Adipose tissue (tissue), 3 donors: Measurements from ENCODE around the gene CXCR3. TPM values are rescaled to one million over a fixed set of nuclear protein-coding genes. Genes with fewer than 3 reads are reported as not detected.

Source experiments
- H3K27ac ChIP-seq: one replicate; pipeline ENCODE4 v1.5.1; 2013; ENCODE audit warnings: low read depth, low read length
- WGBS, 3 donors: extraction: QIAGEN DNeasy Blood & Tissue Kit; methylation state at CpG; one replicate each; pipeline ENCODE4 v1.1.7; 2013; 5-methylcytosine and 5-hydroxymethylcytosine counted together
- polyA plus RNA-seq, 3 donors: library from polyadenylated mRNA; stranded (reverse); fragments of 200-250 nt; gene quantifications; one replicate each; pipeline ENCODE4 v1.2.3, GENCODE V29; 2013
- donor health status: healthy with polysubstance abuse.
- donor health status: Bipolar disorder and iron deficiency.
- donor health status: healthy.

The CXCR3 gene
- polyA plus RNA-seq, 3 donors, result 0.12 to 0.36 (median 0.22) TPM

DNA sequence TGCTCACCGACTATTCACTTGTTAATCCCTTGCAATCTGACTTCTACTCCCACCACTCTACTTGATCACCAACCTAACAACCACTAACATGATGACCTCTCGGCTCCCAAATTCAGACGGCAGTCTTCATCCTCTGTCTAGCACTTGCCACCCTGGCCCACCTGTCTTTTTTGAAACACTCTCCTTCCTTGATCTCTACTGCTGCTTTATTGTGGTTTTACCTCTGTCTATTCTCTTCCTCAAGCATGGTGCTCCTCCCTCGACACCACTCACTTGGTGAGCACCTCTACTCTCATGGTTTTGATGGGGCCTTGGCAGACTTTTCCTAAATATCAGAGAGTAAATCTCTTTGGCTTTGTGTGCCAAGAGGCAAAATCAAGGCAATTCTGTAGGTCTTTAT lies 21.7 kb upstream of the CXCR3 start:
- 88 to 96% (median 93%) methylated on average over 4 of the region's 4 CpGs for WGBS, 3 donors
- no peak overlapping the region for H3K27ac ChIP-seq

DNA sequence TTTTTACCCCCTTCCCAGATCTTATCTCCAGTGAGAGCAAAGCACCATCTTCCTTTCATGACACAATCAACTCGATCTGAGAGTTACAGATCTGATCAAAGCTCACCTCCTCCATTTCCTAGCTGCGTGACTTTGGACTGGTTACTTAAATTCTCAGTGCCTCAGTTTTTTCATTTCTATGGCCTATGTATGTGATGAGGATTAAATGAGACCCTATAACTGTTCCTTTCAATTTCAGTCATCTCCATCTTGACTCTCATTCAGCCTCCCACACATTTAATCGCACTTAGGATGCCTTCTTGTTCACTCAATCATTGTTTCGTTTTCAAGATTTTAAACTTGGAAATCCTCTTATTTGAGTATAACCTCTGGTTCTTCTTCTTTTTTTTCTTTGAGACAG lies 20.1 kb upstream of the CXCR3 start:
- no peak overlapping the region for H3K27ac ChIP-seq
- 72 to 86% (median 78%) methylated on average over 4 of the region's 4 CpGs for WGBS, 3 donors

DNA sequence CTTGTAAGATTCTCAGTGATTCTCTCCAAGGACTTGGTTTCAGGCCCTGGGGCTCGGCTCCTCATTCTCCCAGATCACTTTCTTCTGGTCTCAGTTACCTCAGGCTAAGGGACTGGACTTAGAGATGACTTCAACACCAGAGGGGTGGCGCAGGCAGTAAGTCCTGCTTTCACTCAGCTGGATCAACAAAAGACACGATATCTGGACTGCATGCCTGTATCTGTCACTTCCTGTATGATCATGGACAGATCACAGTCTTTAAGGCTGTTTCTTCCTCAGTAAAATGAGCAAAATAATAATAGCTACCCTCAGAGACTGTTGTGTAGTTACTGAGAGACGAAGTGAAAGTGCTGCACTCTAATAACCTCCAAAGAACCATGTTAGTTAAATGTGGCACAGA lies 19.5 kb upstream of the CXCR3 start:
- whole genome bisulfite sequencing, 3 donors, result 46 to 80% (median 50%) methylated on average over 4 of the region's 4 CpGs
- no peak overlapping the region for H3K27ac ChIP-seq

DNA sequence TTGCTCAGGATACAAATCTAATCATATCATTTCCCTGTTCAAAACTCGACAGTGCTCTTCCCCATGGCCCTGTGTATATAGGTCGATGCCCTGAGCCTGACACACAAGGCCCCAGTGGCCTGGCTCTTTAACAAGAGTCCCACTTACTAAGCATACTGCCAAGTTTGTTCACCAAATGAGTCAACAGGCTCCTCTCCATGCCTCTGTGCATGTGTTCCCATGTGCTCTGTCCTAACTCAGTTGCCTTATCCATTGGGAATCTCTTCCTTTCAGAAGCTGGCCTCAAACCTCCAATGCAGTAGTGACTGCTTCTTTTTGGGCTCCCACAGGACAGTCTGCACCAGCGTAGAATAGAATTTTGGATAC lies 18.9 kb upstream of the CXCR3 start:
- 73 to 84% (median 83%) methylated on average over 3 of the region's 3 CpGs for WGBS, 3 donors
- no peak overlapping the region for H3K27ac ChIP-seq

DNA sequence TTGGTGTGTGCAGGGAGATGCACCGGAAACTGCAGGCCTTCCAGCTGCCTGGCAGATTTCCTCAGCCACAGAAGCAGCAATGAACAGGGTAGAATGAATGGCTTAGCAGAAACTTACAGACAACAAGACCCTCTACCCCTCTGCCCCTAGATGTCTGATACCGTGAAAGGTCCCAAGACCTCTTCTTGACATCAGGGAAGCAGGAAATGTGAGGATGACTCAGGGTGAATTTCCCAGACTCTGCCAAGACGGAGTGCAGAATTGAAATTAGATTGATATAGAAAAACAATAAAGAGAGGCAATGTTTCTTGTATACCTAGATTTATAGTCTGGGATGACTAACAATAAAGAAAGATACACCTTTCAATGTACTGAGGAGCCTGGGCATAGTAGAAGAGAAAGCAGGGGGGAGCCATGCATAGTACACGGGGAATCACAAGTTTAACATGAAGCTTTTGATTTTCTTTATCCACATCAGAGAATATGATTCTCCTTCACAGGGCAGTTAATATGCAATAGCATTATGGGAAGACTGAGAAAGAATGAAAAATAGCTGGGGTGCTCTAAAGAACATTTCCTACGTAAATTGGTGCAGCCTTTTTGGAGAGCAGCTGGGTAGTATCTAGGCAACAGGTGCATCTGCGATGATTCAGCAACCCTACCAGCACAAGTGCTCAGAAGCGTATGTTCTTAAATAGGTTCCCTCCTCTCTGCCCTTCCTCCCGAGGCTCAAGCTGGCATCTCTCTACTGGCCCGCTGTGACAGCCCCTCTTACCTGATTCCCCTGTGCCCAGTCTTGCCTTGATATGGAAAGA lies 18.3 kb upstream of the CXCR3 start:
- no peak overlapping the region for H3K27ac ChIP-seq
- WGBS, 3 donors, result 64 to 90% (median 72%) methylated on average over 8 to 9 of the region's 9 CpGs

DNA sequence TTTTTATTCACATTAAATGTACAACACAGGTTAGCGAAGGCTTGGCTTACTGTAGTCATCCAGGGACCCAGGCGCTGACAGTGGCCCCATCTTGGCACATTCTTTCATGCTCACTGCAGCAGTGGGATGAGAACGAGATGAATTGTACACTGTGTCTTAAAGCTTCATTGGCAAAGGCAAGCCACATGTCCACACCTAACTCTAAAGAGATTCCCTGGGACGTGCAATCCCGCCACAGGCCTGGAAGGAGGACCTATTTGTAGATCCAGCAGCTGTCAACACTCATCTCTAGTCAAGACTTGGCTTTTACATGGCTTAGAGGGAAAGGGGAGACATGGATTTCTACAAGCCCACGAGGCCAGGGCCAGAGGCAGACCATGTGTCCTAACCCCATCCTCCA lies 16.1 kb upstream of the CXCR3 start:
- 77 to 93% (median 90%) methylated on average over 6 of the region's 6 CpGs for WGBS, 3 donors

DNA sequence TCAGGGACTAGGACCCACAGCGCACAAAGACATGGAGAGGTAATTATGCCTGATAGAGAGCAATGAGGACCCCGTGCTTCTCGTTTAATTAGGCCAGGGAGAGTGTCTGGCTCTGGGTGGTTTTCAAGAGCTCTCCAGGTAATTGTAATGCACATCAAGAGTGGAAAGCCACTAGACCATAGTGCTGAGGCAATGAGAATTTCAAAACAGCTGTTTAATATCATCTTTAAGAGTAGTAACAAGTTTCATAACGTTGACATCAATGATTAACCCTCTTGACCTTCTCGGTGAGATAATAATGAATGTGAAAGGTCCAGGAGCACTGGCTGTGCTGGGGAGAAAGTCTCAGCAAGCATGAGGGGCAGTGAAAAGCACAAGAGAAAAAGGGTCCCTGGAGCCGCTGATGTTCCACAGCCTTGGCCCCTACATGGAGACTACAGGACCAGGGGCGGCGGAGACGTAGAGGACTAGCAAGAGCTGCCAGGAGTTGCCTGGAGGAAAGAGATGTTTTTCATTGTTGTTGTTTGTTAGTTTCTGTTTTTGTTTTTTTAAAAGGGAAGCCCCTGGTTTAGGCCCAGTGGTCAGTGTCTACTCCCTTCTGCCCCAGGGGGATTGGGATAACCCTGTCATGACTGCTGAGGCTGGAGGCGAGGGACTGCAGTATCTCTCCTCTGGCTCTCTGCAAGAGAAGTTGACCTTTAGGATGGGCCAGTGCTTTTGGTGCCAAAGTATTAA lies 14.8 kb upstream of the CXCR3 start:
- H3K27ac ChIP-seq, result no peak overlapping the region
- 75 to 85% (median 80%) methylated on average over 10 of the region's 10 CpGs for WGBS, 3 donors

More for the DNA sequence above, 16.1 kb upstream of the CXCR3 start:
- no peak overlapping the region for H3K27ac ChIP-seq

DNA sequence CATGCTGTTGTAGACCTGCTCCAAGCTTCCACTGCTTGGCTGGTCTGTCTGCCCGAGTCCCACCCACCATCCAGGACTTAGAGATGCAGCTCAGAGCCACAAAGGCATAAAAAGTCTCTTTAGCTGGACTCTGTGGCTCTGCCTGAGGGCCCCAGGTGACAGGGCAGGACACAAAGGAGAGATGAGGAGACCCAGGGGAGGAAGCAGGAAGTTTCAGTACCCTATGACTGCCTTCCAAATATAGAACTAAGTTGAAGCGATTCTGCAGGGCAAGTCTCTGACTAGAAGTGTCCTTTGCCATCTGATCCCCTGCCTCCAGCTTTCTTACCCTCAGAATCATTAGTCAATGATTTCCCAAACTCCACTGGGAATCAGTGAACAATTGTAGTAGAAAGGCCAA lies 11.2 kb upstream of the CXCR3 start:
- H3K27ac ChIP-seq, result no peak overlapping the region
- 69 to 76% (median 71%) methylated on average over 2 of the region's 2 CpGs for WGBS, 3 donors

DNA sequence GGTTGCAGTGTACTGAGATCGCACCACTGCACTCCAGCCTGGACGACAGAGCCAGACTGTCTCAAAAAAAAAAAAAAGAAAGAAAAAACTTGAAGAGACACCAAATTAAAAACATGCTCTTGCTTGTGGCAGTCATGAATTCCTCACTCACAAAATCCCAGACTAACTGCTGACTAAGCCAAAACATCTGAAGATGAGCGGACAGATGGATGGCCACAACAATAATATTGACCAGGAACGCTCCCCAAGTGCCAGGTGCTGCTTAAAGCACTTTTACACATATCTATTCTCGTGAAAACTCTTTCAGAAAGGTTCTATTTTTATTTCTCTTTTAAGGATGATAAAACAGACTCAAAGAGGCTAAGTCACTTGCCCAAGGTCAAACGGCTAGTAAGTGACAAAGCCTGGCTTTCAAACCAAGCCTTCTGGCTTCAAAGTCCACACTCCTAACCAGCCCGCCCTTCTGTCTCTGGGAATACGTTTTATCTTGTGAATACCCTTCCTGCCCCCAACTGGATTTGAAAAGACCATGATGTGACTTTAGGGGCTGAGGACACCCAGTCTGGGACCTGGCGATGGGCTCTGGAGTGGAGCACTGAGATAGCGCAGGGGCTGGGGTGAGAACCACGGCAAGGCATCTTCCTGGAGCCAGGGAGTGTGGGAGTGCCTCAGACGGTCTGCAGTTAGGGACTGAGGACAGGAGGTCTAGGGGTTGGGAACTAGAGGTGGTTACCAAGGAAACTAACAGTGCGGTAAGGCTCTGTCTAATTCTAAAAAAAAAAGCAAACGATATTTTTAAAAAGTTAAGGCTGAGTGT lies 9.5 kb upstream of the CXCR3 start:
- no peak overlapping the region for H3K27ac ChIP-seq
- WGBS, 3 donors, result 74 to 90% (median 82%) methylated on average over 14 of the region's 14 CpGs

DNA sequence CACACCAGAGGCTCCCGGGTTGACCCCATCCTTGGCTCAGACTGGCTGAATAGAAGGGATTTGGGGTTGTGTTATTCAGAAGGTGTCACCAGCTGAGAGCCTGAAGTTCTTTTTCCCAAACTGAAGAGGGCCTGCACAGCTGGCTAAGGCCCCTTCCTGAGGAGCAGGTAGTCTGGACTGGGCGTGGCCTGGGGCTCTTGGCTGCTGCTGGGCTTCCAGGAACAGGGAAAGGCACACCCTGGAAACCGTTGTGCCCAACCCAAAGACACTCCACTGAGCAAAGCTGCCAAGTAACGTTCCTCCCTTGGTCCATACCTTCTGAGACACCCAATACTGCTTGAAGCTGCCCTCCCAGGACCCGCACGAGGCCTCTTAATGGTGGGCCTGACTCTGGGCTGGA lies 8.3 kb upstream of the CXCR3 start:
- WGBS, 3 donors, result 69 to 96% (median 85%) methylated on average over 5 to 6 of the region's 6 CpGs
- no peak overlapping the region for H3K27ac ChIP-seq

DNA sequence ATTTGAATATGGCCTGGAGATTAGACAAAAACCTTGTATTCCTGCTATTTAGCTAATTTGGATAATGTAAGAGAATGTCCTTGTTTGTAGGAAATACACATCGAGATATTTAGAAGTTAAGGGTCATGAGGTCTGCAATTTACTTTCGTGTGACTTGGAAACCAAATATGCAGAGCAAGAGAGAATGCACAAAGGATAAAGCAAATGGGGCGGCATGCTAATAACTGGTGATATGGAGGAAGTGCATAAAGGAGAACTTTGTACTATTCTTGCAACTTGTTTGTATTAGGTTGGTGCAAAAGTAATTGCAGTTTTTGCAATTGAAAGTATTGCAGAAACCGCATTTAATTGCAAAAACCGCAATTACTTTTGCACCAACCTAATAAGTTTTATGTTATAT lies 7.2 kb upstream of the CXCR3 start:
- 78 to 93% (median 85%) methylated on average over 5 of the region's 5 CpGs for WGBS, 3 donors
- H3K27ac ChIP-seq, result no peak overlapping the region

DNA sequence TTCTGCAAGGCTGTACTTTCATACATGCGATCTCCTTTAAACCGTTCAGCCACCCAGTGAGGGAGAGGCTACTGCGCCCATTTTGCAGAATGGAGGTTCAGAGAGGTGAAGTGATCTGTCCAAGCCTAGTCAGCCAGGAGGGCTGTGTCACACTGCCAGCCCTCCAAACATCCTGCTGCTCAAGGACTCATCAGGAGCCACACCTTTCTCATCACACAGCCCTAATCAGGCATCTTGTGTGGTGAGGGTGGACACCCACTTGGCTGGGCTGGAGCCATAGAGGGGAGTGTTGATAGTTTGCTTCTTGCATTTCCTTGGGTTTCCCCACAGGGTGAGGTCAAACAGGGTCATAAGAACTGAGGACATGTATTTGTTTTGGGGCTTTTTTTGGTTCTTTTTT lies 5.4 kb upstream of the CXCR3 start:
- 84 to 89% (median 86%) methylated on average over 3 of the region's 3 CpGs for WGBS, 3 donors
- no peak overlapping the region for H3K27ac ChIP-seq

DNA sequence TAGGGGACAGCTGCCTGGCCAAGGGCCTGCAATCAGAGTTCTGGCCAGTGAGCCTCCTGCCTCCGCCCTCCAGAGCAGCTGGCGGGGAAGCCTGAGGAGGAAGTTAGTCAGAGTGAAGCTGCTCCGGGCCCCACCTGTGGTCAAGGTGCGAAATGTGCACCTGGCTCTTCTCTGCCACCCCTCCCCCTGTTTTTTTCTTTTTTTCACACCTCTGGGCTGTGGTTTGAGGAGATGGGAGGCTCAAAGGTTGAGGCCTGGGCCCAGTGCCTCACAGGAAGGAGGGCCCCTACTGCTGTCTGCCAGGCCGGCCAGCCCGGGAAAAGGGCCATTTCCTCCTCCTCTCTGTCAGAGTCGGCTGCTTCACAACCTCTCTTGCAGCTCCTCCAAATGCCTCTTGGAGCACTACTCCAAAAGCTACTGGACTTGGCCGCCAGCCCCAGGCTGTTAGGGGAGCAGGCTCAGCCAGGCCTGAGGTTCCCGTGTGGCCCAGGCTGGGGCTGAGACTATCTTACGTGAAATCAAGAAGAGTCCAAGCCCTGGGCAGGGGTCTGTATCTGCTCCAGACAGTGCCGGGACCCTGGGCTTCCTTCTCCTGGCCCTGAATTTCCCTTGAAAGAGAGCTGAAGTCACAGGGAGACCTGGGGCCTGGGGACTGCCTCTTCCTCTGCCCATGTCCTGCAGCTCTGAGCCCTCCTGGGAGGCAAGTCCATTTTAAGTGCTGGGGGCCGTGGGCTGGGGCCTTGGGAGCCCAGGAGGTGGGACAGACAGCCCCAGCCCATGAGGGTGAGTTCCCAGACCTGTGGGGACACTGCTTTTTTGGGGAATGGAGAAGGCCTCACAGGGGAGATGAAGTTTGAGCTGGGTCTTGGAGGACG lies 4.5 kb upstream of the CXCR3 start:
- H3K27ac ChIP-seq, result no peak overlapping the region
- WGBS, 3 donors, result 13 to 40% (median 25%) methylated on average over 12 to 13 of the region's 13 CpGs

DNA sequence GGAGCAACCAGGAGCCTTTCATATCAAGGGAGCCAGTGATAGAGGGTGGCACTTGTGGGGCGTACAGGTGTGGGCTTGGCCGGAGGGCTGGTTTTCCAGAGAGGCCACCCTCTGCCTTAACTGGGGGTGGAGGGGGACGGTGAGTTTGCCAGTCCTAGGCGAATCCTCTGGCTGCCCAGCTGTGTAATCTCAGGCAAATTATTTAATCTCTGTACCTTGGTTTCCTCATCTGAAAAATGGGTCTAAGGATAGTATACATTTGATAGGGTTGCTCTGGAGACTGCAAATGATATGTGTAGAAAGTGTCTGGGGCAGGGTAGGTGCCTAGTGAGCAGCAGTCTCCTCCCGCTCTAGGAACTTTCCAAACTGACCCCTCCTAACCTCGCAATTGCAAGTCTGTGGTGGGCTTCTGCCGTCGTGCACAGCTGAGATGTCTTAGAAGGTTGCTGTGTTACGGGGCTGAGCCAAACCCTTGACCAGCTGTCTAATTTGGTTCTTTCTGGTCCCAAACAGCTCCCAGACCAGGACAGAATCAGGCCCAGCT lies 3.8 kb upstream of the CXCR3 start:
- 73 to 90% (median 87%) methylated on average over 9 of the region's 9 CpGs for WGBS, 3 donors
- H3K27ac ChIP-seq, result no peak overlapping the region

DNA sequence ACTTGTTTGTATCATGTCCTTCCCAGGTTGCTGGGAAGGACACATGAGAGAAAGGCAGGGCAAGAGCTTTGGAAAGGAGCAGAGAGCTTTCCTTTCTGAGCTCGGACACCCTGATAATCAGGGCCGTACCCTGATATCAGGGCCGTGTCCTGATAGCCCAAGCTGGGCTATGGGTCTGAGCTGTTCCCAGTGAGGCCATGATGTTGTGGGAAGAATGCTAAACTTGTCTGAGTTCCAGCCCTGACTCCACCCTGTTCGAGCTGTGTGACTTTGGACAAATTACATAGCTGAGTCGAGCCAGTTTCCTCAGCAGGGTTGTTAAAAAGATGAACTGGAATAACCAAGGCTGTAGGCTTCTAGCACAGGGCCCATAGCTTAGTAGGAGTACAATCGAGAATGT lies 3.3 kb upstream of the CXCR3 start:
- no peak overlapping the region for H3K27ac ChIP-seq
- 42 to 57% (median 52%) methylated on average over 6 of the region's 6 CpGs for WGBS, 3 donors

DNA sequence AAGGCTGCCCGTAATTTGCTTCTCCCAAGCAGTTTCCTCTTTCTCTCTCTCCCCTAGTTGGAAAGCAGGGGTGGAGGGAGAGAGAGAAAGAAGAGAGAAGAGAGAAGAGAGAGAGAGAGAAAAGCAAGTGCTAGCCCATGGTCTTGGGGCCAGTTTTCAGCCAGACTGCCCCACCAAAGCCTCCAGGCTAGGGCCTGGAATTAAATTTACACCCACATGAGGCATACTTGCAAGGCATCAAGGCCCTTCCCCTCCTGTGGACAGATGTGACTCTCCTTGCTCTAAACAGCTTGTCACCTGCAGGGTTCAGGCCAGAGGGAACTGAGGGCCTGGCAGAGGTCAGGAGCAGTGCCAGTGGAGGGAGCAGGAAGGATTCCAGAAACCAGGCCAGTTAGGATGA lies 1.7 kb upstream of the CXCR3 start:
- no peak overlapping the region for H3K27ac ChIP-seq
- WGBS, 3 donors, result 71 to 75% methylated on average over 1 of the region's 1 CpG; no CpG with 5 or more reads in 1 of the 3 donors

DNA sequence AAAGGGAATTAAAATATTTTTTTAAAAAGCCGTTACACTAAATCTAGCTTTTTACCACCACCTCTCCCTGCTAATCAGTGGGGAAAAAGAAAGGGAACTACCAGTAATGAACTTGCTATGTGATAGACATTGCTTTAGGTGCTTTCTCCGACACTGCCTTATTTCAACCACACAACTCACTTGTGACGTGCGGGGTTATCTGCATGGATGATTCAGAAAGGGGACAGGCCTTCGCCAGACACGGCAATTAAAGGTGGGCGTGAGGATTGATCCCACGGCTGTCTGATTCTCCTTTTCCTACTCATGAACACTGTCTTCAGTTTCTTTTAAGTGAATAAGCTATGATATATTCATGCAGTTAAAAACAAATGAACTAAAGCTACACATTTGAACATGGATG lies 882 bp upstream of the CXCR3 start:
- no peak overlapping the region for H3K27ac ChIP-seq
- WGBS, 3 donors, result 77 to 88% (median 86%) methylated on average over 6 to 8 of the region's 8 CpGs

DNA sequence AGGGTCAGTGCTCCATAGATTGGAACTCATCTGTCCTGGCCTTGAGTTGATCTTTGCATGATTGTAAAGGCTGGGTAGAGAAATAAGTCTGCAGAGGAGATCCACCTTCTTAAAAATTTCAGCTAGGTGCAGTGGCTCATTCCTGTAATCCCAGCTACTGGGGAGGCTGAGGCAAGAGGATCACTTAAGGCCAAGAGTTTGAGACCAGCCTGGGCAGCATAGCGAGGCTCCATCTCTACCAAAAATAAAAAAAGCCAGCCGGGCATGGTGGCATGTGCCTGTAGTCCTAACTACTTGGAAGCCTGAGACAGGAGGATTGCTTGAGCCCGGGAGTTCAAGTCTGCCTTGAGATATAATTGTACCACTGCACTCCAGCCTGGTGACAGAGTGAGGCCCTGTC lies 476 bp upstream of the CXCR3 start:
- 88 to 98% (median 92%) methylated on average over 3 of the region's 3 CpGs for WGBS, 3 donors
- no peak overlapping the region for H3K27ac ChIP-seq
